GM18511 (cell line): Measurements from ENCODE around the gene NEU1.
"Not testable (repeated sequence)": the region's sequence is repeated elsewhere in the genome, so short reads cannot be mapped to it uniquely, and the experiment has no call there.

Experiments used
- ATAC-seq: cut with Tn5 transposase; IDR thresholded peaks from one replicate; pipeline ENCODE4 v1.9.1; 2021; ENCODE audit warnings: mild to moderate bottlenecking, moderate library complexity; ENCODE audit not compliant: unreplicated experiment

NEU1 gene

DNA sequence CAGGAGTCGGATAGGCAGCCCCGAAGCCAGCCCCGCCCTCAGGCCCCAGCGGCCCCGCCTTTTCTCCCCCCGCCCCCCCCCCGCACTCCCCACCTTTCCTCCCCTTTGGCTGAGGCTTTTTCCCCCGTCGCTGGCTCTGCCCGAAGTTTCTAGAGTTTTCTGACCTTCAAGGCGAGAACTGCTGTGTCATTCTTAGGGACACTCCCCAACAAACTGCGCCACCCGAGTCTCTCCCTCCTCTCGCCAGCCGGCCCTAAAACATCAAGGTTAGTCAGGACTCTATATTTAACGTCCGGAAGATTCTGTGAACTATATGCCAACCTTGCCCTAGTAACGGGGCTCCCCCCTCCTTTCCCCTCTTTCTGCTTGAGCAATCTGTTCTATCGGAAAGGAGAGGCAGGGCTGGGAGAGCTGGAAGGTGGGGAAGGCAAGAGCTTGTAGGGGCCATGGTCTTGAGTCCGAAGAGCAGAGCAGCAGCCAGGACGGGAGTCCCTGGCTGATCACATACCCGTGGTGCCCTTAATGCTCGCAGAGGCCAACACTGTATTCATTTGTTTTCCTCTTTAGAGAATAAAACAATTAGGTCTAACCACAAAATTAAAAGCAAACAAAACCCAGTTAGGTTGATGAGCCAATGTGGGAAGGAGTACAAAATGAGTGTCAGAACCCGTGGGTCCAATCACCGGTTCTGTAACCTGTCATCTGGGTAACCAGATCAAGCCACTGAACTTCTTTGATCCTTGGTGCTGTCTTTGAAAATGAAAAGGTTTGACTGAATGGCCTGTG lies 40.4 kb downstream of the NEU1 start:
- ATAC-seq: no peak

DNA sequence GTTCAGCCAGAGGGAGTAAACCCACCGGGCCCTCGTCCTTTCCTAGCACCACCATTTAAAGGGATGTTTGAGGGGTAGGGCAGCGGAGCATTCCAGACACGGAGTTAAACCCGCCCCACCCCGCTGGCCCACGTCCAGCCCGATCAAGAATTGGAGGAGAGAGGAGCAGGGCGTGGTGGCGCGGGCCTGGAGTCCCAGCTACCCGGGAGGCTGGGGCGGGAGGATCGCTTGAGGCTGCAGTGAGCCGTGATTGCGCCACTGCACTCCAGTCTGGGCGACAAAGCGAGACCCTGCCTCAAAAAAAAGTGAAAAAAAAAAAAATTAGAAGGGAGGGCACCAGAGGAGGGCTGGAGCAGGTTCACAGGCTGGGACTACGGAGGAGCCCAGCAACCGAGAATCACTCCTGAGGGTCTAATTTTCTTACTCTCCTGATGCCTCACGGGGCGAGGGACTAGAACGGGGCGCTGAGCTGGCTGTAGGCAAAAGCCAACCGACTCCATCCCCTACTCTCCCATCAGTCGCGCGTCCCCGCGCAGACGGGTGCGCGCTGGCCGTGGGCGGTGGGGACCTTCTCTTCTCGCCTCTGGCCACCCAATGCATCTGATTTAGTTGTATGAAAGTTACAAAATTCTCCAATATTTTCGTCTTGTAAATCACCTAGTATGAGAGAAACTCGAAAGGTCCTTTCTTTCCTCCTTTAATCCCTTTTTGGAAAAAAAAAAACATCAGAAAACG lies 41.2 kb downstream of the NEU1 start:
- no peak for ATAC-seq

DNA sequence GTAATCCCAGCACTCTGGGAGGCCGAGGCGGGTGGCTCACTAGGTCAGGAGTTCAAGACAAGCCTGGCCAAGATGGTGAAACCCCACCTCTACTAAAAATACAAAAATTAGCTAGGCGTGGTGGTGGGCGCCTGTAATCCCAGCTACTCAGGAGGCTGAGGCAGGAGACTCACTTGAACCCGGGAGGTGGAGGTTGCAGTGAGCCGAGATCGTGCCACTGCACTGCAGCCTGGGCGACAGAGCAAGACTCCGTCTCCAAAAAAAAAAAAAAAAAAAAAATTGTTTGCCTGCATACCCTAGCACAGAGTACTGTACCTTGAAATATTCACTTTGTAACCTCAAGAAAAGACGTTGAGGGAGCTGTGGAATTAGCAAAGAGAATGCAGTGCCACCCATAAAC lies 42.2 kb downstream of the NEU1 start:
- not testable (repeated sequence) for ATAC-seq

GRCh38 chr6:31819871-31820299 lies 42.7 kb downstream of the NEU1 start:
- no peak for ATAC-seq

GRCh38 chr6:31817929-31818511 lies 44.6 kb downstream of the NEU1 start:
- not testable (repeated sequence) for ATAC-seq

DNA sequence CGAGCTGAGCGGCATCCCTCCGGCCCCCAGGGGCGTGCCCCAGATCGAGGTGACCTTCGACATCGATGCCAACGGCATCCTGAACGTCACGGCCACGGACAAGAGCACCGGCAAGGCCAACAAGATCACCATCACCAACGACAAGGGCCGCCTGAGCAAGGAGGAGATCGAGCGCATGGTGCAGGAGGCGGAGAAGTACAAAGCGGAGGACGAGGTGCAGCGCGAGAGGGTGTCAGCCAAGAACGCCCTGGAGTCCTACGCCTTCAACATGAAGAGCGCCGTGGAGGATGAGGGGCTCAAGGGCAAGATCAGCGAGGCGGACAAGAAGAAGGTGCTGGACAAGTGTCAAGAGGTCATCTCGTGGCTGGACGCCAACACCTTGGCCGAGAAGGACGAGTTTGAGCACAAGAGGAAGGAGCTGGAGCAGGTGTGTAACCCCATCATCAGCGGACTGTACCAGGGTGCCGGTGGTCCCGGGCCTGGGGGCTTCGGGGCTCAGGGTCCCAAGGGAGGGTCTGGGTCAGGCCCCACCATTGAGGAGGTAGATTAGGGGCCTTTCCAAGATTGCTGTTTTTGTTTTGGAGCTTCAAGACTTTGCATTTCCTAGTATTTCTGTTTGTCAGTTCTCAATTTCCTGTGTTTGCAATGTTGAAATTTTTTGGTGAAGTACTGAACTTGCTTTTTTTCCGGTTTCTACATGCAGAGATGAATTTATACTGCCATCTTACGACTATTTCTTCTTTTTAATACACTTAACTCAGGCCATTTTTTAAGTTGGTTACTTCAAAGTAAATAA lies 45.3 kb downstream of the NEU1 start:
- ATAC-seq: not testable (repeated sequence)

- ATAC-seq: peak; percentile 51
Observed at GRCh38 chr6:31815025-31815838, 47.4 kb downstream of the NEU1 start, which contains the start of the genes HSPA1A and HSPA1L. HSPA1A (plus strand) TSS chr6:31815543; CDS start chr6:31815757, 214 bp downstream. HSPA1L (minus strand) TSS chr6:31815283; CDS start chr6:31811972, 3,311 bp downstream.

DNA sequence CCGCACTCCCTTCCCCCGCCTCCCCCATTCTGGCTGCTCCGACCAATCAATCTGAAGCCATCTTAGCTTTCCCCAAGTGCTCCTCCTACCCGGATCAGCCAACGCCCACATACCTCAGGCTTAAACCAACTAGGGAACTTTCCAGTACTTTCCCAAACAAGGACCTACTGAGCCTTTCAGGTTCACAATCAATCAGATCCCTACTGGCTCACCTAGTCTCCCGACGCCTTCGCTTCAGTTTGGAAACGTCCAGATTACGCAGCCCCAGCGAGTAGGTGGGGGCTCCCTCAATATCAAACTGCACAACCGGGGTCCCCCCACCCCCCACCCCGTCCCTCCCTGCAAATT lies 48.0 kb downstream of the NEU1 start:
- no peak for ATAC-seq

GRCh38 chr6:31813465-31813849 lies 49.2 kb downstream of the NEU1 start:
- ATAC-seq: no peak

DNA sequence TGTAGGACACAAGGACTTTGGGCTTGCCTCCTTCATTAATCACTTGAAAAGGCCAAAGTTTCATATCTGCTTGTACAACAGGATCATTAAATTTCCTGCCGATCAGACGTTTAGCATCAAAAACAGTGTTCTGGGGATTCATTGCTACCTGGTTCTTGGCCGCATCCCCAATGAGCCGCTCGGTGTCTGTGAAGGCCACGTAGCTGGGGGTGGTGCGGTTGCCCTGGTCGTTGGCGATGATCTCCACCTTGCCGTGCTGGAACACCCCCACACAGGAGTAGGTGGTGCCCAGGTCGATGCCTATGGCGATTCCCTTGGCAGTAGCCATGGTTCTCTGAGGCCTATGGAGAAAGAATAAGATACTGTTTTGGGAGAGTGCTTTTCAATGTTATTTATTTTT lies 51.0 kb downstream of the NEU1 start:
- ATAC-seq: no peak

GRCh38 chr6:31808599-31808998 lies 54.0 kb downstream of the NEU1 start:
- ATAC-seq: not testable (repeated sequence)
